Measurements from ENCODE around the gene APOBR. TPM values are rescaled to one million over a fixed set of nuclear protein-coding genes. Genes with fewer than 3 reads are reported as not detected.

Gene APOBR
- total RNA-seq, 1 donor from 2014 or later, result 17.7 TPM

GRCh38 chr16:28527985-28528384 is 33.5 kb downstream of the APOBR start:
- Histone ChIP-seq H3K4me3 (no peak overlapping the region), H3K4me1 (peaks cover 13% of the 10 kb centered on the region), H3K27ac (no peak overlapping the region), H3K9me3 (no peaks in the 10 kb centered on the region), H3K36me3 (no peaks in the 10 kb centered on the region), H3K27me3 (no peaks in the 10 kb centered on the region)
- no peak for DNase-seq
- no peak for ATAC-seq
- TF ChIP-seq CTCF (IDR thresholded peaks at IDR 0.05), result no peak
- intact Hi-C loops (cut with DNase I), result no loop called here

- H3K4me1 ChIP-seq, result peaks cover 15% of the 10 kb centered on the region
- no peak overlapping the region for H3K27ac ChIP-seq
- DNase-seq, result no peak
- no peak for ATAC-seq
- H3K4me3 ChIP-seq, result no peak overlapping the region
- TF ChIP-seq CTCF (IDR thresholded peaks at IDR 0.05), result no peak
- H3K36me3 ChIP-seq, result no peaks in the 10 kb centered on the region
- H3K27me3 ChIP-seq, result no peaks in the 10 kb centered on the region
- no peaks in the 10 kb centered on the region for H3K9me3 ChIP-seq
- intact Hi-C loops (cut with DNase I), result no loop called here
Observed at GRCh38 chr16:28528463-28528867, 34.0 kb downstream of the APOBR start.

GRCh38 chr16:28529124-28529523 is 34.7 kb downstream of the APOBR start:
- H3K27me3 ChIP-seq, result no peaks in the 10 kb centered on the region
- no peaks in the 10 kb centered on the region for H3K9me3 ChIP-seq
- no peak overlapping the region for H3K4me3 ChIP-seq
- no peak for DNase-seq
- H3K4me1 ChIP-seq, result peaks cover 20% of the 10 kb centered on the region
- no peaks in the 10 kb centered on the region for H3K36me3 ChIP-seq
- intact Hi-C loops (cut with DNase I), result no loop called here
- no peak for TF ChIP-seq CTCF (IDR thresholded peaks at IDR 0.05)
- H3K27ac ChIP-seq, result no peak overlapping the region
- ATAC-seq, result no peak

GRCh38 chr16:28531777-28532744 is 37.6 kb downstream of the APOBR start:
- Histone ChIP-seq H3K36me3 (peaks cover 6% of the 10 kb centered on the region), H3K9me3 (no peaks in the 10 kb centered on the region), H3K4me3 (no peak overlapping the region), H3K4me1 (peaks cover 41% of the 10 kb centered on the region), H3K27ac (peak overlapping the region; percentile 78), H3K27me3 (no peaks in the 10 kb centered on the region)
- intact Hi-C loops (cut with DNase I), result no loop called here
- DNase-seq (peak; percentile 91), ATAC-seq (peak; percentile 96)
- no peak for TF ChIP-seq CTCF (IDR thresholded peaks at IDR 0.05)

- no peak for DNase-seq
- peaks cover 47% of the 10 kb centered on the region for H3K4me1 ChIP-seq
- intact Hi-C loops (cut with DNase I), result no loop called here
- TF ChIP-seq CTCF (IDR thresholded peaks at IDR 0.05), result no peak
- H3K27me3 ChIP-seq, result no peaks in the 10 kb centered on the region
- no peak for ATAC-seq
- no peaks in the 10 kb centered on the region for H3K9me3 ChIP-seq
- peak overlapping the region; percentile 78 for H3K27ac ChIP-seq
- H3K36me3 ChIP-seq, result peaks cover 11% of the 10 kb centered on the region
- H3K4me3 ChIP-seq, result no peak overlapping the region
Observed at GRCh38 chr16:28532940-28533647, 38.7 kb downstream of the APOBR start.
